HG03280 (cell line): Measurements from ENCODE around the gene ANTKMT.
A peak's percentile ranks its signal among the peaks of the same experiment; 100 is the strongest.
"Not testable (repeated sequence)": the region's sequence is repeated elsewhere in the genome, so short reads cannot be mapped to it uniquely, and the experiment has no call there.

Experiments used
- ATAC-seq: cut with Tn5 transposase; IDR thresholded peaks from one replicate; pipeline ENCODE4 v1.9.1; 2021; ENCODE audit warnings: mild to moderate bottlenecking, moderate library complexity; ENCODE audit not compliant: unreplicated experiment

Gene ANTKMT

GRCh38 chr16:712740-713250 lies 8.2 kb upstream of the ANTKMT start:
- not testable (repeated sequence) for ATAC-seq

- no peak for ATAC-seq
These were observed 6.9 kb upstream of the ANTKMT start for GRCh38 chr16:714079-714478.

DNA sequence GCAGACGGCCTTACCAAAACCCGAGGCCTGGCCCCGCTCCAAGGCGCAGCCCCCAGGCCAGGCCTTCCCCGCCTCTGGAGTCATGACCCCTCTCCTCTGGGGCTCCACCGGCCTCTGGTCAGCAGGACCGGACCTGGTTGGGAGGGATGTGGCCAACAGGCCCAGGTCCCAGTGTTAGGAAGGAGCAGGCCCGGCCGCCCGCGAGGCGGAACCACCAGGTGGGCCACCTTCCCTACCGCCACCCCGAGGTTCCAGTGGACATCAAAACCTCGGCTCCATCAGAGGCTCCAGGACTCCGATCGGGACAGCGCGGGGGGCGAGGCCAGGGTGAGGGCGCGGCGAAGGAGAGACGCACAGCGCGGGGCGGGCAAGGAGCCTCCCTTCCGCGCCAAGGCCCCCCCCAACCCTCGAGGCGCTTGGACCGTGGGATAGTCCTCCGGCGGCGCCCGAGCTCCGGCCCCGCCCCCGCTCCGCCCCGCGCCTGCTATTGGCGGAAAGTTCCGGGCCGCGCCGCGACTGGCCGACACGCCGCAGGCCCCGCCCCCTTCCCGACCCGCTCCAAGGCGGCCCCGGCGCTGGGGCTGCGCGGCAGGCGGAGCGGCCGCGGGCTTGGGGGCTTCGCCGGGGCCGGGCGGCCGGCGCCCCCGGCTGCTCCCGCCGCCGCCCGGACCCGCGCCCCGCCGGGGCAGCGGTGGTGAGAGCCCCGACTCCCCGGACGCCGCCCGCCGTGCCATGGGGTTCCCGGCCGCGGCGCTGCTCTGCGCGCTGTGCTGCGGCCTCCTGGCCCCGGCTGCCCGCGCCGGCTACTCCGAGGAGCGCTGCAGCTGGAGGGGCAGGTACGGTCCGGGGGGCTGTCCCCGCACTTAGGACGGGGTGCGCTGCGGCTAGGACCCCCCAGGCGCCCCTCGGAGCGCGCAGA lies 6.1 kb upstream of the ANTKMT start, which contains the start of gene METRN:
METRN (plus strand) TSS at position 561 of the 919 bp plus-strand sequence; CDS start at position 733, 172 bp downstream.
- peak; percentile 69 for ATAC-seq

- ATAC-seq = peak; percentile 17
These were observed 5.3 kb upstream of the ANTKMT start for GRCh38 chr16:715477-716199.

- no peak for ATAC-seq
These were observed 4.8 kb upstream of the ANTKMT start for GRCh38 chr16:716200-716568.

DNA sequence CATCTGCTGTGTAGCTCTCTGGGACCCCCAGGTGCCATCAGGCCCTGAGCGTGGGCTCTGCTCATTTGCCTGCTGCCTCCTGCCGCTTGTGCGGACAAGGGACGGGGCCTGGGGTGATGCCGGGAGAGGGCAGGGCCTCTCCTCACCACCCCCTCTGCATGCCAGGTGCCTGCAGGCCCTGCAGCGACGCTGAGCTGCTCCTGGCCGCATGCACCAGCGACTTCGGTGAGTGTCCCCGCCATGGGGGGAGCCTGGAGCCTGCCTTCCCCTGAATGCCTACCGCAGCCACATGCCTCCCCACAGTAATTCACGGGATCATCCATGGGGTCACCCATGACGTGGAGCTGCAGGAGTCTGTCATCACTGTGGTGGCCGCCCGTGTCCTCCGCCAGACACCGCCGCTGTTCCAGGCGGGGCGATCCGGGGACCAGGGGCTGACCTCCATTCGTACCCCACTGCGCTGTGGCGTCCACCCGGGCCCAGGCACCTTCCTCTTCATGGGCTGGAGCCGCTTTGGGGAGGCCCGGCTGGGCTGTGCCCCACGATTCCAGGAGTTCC lies 4.1 kb upstream of the ANTKMT start:
- no peak for ATAC-seq

GRCh38 chr16:717450-718245 lies 3.3 kb upstream of the ANTKMT start:
- ATAC-seq = no peak

DNA sequence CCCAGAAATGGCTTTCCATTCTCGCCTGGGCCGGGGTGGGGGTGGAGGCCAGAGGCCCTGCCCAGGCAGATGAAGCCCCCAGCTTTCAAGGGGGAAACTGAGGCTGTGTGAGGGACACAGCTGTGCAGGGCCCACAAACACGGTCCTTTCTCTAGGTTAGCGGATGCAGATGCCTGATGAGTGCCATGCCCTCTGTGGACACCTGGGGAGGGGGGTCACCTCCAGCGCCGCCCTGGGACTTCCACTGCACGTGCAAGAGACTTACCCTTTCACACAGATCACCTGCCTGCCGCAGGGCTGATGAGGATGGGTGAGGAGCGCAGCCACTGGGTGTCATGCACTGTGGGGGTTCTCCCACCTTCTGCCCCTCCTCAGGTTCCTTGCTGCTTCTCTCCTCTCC lies 2.6 kb upstream of the ANTKMT start:
- ATAC-seq = no peak

- ATAC-seq = no peak
These were observed 2.0 kb upstream of the ANTKMT start for GRCh38 chr16:718922-719321.

DNA sequence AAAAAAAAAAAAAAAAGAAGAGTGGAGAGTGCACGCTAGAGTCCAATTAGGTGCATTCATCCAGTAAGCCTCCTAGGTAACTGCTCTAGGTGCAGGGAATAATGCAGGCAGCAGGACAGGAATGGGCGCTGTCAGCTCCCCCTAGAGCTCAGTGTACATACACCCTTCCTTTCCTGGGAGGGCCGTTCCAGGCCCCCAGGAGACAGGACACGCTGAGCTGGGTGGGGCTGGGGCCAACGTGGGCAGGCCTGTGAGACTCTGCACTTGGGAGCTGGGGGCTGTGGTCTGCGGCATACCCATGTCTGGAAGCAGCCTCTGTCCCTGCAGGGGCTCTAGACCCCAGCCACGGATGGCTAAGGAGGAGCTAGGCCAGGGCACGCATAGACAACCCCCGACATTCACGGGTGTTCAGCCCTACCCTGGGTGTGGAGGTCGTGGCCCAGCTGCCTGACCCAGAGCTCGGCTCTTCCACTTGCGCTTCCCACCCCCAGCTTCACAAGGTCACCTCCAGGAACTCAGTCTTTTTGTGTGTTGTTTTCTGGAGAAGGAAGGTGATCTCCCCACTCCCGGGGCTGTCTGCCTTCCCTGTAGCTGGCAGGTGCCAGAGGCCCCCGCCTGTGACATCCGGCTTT lies 1.0 kb upstream of the ANTKMT start:
- no peak for ATAC-seq

- peak; percentile 15 for ATAC-seq
These were observed 428 bp upstream of the ANTKMT start for GRCh38 chr16:720447-720989.

GRCh38 chr16:721765-722540 lies 1.0 kb downstream of the ANTKMT start:
- no peak for ATAC-seq

GRCh38 chr16:722835-723633 lies 2.1 kb downstream of the ANTKMT start:
- no peak for ATAC-seq

- no peak for ATAC-seq
These were observed 2.7 kb downstream of the ANTKMT start for GRCh38 chr16:723695-724094.

DNA sequence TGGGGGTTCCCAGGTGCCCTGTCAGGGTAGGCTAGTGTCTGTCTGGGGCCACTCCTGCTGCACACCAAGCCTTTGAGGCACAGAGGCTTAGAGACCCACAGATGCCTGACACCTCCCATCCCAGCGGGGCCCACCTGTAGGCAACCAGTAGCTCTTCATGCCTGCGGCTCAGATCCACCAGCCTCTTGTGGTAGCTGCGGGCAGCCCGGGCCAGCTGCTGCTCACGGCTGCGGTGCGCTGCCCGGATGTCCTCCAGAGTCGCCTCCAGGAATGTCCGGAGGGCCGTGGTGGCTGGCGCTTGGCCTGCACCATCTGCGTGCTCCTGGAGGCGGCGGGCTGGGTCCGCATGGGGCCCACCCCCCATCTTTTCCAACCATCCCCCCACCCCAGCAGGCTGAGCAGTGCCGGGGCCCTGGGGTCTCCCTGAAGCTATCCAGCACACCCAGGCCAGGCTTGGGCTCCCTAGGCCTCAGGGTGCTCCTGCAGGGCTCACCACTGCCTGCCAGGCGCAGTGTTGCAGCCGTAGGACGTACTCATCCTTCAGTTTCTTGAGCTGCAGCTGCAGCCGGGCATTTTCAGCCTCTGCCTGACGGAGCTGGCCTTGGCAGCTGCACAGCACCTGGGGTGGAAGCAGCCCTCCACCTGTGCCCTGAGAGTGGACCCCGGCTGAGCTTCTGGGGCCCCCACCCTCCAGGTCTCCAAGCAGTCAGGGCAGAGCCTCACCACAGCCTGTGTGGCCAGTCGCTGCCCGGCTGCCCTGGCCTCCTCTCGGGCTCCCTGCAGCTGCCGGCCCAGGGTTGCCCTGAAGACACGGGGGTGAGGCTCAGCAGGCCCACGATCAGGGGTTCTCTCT lies 3.5 kb downstream of the ANTKMT start:
- ATAC-seq = no peak

DNA sequence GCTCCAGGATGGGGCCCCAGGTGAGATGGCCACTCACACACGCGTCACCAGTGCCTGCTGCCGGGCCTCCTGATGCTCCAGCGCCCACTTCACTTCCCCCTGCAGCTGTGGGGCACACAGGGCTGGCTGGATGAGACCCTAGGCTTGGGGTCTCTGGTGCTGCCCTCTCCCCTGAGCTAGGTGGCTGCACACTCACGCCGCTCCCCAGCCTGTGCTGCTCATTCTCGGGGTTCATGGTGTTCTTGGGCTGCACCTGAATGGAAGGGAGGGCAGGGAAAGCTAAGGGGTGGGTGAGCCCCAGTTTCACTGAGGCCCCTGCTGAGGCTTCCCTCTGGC lies 4.1 kb downstream of the ANTKMT start:
- no peak for ATAC-seq

DNA sequence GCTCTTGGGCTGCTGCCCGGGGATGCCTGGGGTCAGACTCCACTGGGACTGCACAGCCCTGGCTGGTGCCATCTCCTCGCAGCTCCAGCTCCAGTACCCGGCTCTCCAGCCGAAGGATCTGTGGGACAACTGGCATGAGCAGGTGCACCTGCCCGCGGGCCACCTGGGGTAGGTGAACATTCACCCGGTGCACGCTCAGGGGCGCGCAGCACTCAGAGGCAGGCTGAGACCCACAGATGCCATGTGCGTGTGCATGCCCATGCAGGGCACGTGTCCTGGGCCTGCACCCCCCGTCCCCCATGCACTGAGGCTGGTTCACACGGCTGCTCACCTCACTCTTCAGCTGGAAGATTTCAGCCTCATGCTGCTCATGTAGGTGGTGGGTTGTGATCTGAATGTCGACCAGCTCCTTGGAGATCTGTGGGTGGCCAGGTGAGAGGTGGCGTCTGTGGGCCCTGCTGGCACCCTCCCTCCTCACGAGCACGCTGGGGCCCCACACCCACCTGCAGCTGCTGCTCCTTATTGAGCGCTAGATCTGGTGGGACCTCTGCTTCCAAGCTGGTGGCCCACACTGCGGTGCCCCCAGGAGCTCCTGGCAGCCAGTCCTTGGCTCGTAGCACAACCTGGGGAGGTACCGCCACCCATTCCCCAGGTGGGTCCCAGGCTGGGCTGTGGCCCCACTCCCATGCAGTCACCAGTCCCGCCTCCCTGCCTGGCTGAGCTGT lies 4.7 kb downstream of the ANTKMT start:
- ATAC-seq = no peak
